GM10248 (cell line): ENCODE data around the gene VSTM1.

Source experiments
- CTCF ChIA-PET: fragments of 300-600 bp; sonication (Branson Sonifier 250); formaldehyde crosslinking; extraction: SDS; loops from one replicate; lab custom pipeline; 2021; ENCODE audit warnings: antibody characterized with exemption; lab: Yijun Ruan, JAX
- POLR2A ChIA-PET: fragments of 350-650 bp; sonication (Branson Sonifier 250); formaldehyde crosslinking; extraction: SDS; loops from one replicate; lab custom pipeline; 2020; ENCODE audit warnings: antibody characterized with exemption; lab: Yijun Ruan, JAX
- DNase-seq: peaks from one replicate; pipeline ENCODE4 v3.0.0; 2012; ENCODE audit errors: extremely low spot score
- TF ChIP-seq, protein P1 (sequence below): IDR thresholded peaks from 2 replicates; pipeline ENCODE4 v1.5.1; 2012; ENCODE audit warnings: mild to moderate bottlenecking, low read depth; ENCODE audit errors: extremely low read depth, missing control alignments, control extremely low read depth

Gene VSTM1

DNA sequence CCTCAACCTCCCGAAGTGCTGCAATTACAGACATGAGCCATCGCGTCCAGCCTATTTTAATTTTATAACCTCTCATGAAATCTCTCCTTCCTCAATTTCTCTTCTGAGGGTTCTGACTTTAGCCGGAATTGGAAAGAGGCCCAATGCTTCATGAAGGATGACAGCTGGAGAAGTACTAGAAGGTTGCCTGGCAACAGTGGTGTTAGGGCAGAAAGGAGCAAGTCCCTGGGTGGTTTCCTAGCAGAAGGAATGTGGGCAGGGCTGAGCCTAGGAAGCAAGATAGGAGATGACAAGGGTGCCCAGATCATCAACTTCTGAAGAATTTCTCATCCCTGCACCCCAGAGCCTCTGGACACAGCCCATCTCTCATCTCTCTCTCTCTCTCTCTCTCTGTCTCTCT, 46.4 kb downstream of the VSTM1 start:
- TF ChIP-seq, protein P1, sequence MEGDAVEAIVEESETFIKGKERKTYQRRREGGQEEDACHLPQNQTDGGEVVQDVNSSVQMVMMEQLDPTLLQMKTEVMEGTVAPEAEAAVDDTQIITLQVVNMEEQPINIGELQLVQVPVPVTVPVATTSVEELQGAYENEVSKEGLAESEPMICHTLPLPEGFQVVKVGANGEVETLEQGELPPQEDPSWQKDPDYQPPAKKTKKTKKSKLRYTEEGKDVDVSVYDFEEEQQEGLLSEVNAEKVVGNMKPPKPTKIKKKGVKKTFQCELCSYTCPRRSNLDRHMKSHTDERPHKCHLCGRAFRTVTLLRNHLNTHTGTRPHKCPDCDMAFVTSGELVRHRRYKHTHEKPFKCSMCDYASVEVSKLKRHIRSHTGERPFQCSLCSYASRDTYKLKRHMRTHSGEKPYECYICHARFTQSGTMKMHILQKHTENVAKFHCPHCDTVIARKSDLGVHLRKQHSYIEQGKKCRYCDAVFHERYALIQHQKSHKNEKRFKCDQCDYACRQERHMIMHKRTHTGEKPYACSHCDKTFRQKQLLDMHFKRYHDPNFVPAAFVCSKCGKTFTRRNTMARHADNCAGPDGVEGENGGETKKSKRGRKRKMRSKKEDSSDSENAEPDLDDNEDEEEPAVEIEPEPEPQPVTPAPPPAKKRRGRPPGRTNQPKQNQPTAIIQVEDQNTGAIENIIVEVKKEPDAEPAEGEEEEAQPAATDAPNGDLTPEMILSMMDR = no peak
- ChIA-PET POLR2A (no interaction called here), CTCF (interaction anchor here (1.7 to 2.7 kb wide), 3 partner anchors 7 to 174 kb away, joined by 3 to 11 read pairs (median 8); no protein-coding TSS in a partner anchor)
- no peak for DNase-seq

DNA sequence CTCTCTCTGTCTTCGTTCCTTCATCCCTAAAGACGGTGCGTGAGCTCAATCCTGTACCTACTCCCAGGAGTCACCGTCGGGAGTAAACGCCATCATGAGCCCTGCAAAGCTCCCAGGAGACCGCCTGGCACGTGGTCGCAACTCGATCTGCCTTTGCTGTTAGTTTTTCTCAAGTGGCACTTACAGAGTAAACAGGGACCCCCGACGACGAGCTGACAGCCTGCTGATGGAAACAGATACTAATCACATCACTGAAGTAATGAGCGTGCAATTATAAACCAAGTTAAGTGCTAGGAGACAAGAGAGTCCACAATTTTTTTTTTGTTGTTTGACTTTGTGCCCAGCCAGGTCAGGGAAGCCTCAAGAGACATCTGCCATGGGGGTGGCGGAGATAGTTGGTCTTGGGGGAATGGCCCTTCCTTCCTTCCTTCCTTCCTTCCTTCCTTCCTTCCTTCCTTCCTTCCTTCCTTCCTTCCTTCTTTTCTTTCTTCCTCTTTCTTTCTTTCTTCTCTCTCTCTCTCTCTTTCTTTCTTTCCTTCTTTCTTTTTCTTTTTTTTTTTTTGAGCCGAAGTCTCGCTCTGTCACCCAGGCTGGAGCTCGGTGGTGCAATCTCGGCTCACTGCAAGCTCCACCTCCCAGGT, 48.7 kb downstream of the VSTM1 start:
- ChIA-PET CTCF (interaction anchor here (1.9 to 2.4 kb wide), 2 partner anchors 9 to 10 kb away, joined by 6 to 11 read pairs; no protein-coding TSS in a partner anchor), POLR2A (no interaction called here)
- TF ChIP-seq, protein P1 = no peak
- no peak for DNase-seq

DNA sequence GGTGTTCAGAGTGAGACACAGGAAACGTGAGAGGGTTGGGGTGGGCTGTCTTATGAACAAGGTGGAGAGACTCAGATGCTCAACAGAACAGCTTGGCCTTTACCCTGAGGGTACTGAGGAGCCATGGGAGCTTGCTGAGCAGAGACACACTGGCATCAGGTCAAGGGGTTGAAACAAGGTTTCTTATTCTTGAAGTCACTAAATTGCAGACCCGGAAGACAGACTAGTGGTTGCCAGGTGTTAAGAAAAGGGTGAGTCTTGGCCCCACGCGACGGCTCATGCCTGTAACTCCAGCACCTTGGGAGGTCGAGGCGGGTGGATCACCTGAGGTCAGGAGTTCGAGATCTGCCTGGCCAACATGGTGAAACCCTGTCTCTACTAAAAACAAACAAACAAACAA, 49.8 kb downstream of the VSTM1 start:
- TF ChIP-seq, protein P1 = no peak
- ChIA-PET CTCF (interaction anchor here (0.7 to 2.4 kb wide), 3 partner anchors 8 to 16 kb away, joined by 3 to 6 read pairs (median 3); no protein-coding TSS in a partner anchor), POLR2A (no interaction called here)
- no peak for DNase-seq

DNA sequence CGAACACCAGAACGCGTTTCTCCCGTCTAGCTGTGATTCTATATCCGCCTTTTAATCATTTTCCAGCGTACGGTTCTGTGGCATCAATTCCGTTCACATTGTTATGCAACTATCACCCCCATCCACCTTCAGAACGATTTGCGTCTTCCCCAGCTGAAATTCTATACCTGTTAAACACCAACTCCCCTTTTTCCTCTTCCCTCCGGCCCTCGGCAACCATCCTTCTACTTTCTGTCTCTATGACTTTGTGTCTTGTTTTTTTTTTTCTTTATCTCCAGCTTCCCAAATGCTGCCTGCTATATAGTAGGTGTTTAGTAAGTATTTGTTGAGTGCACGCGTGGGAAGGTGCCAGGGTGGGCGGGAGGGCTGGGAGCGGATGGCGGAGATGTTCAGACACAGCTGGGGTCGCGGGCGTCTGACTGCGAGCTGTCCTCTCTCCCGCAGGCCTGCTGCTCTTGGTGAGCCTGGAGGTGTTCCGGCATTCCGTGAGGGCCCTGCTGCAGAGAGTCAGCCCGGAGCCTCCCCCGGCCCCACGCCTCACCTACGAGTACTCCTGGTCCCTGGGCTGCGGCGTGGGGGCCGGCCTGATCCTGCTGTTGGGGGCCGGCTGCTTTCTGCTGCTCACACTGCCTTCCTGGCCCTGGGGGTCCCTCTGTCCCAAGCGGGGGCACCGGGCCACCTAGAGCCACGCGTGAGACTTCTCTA, 52.0 kb downstream of the VSTM1 start:
- CTCF ChIA-PET = interaction anchor here (1.5 kb wide), 1 partner anchor 13 kb away, joined by 5 read pairs; no protein-coding TSS in a partner anchor
- POLR2A ChIA-PET = no interaction called here
- DNase-seq = no peak
- TF ChIP-seq, protein P1 = no peak

DNA sequence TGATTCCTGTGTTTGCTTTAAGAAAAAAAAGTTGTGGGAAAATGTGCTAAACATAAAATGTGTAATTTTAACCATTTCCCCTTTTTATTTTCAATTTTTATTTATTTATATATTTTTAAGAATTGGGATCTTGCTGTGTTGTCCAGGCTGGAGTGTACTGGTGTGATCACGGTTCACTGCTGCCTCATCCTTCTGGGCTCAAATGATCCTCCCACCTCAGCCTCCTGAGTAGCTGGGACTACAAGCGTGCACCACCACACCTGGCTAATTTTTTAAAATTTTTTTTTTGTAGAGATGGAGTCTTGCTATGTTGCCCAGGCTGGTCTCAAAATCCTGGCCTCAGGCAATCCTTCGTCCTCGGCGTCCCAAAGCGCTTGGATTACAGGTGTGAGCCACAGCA, 53.2 kb downstream of the VSTM1 start:
- TF ChIP-seq, protein P1 = no peak
- ChIA-PET CTCF (interaction anchor here (1.5 kb wide), 1 partner anchor 14 kb away, joined by 5 read pairs; no protein-coding TSS in a partner anchor), POLR2A (no interaction called here)
- DNase-seq = no peak

DNA sequence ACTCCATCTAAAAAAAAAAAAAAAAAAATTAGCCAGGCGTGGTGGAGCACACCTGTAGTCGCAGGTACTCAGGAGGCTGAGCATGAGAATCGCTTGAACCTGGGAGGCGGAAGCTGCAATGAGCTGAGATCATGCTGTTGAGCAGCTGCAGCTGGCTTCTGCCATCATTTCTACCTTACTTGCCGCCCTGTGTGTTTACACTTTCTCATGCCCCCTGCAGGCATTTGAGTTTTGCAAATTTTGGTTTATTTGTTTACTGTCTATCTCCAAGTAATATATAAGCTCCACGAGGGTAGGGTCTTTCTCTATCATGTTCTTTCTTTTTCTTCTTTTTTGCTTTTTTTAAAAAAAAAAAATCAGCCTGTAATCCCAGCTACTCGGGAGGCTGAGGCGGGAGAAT, 54.3 kb downstream of the VSTM1 start:
- DNase-seq = no peak
- TF ChIP-seq, protein P1 = no peak
- ChIA-PET CTCF (no interaction called here), POLR2A (no interaction called here)
